ENCODE measurements around the gene SLC7A9.

SLC7A9 gene

DNA sequence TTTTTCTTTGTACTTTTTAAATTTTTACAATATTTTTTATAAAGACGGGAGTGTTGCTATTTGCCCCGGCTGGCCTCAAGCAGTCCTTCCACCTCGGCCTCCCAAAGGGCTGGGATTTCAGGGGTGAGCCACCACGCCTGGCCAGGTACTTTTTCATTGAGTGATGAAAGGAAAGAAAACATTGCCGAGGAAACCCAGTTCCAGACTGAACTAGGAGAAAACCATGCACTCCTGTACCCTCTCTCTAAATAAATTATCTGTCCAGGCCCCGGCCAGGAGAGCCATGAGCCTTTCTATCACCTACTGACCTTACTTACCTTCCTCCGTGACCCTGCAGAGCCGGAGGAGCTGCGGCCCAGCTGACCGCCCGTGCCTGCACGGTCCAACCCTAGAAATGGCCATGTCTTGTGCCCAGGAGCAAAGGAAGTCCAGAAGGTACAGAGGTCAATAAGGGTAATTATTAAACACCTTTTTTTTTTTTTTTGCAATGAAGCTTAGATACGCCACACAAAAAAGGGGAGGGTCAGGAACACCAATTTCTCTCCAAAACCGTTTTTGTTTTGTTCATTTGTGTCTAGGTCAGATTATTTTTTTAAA lies at the start of gene SLC7A9:
SLC7A9 (minus strand) TSS at position 399 of the 597 bp plus-strand sequence. CDS start 1,233 bp downstream, outside the sequence.
- DNase-seq: peak in 2 of 42 donors; percentile 0 to 23
- intact Hi-C loops (cut with DNase I): no loop called here

- no peak for DNase-seq
These were observed 49.8 kb upstream of the SLC7A9 start for GRCh38 chr19:32919365-32919764.

GRCh38 chr19:32917616-32917996 lies 48.0 kb upstream of the SLC7A9 start:
- DNase-seq: no peak
- intact Hi-C loops (cut with DNase I): no loop called here

More at GRCh38 chr19:32919365-32919764, 49.8 kb upstream of the SLC7A9 start:
- intact Hi-C loops (cut with DNase I): no loop called here

- intact Hi-C loops (cut with DNase I): no loop called here
- DNase-seq: no peak
These were observed 47.5 kb upstream of the SLC7A9 start for GRCh38 chr19:32916969-32917615.

GRCh38 chr19:32914879-32915660 lies 45.5 kb upstream of the SLC7A9 start:
- DNase-seq: no peak
- intact Hi-C loops (cut with DNase I): no loop called here

- intact Hi-C loops (cut with DNase I): no loop called here
These were observed 41.9 kb upstream of the SLC7A9 start for GRCh38 chr19:32911467-32911866.

DNA sequence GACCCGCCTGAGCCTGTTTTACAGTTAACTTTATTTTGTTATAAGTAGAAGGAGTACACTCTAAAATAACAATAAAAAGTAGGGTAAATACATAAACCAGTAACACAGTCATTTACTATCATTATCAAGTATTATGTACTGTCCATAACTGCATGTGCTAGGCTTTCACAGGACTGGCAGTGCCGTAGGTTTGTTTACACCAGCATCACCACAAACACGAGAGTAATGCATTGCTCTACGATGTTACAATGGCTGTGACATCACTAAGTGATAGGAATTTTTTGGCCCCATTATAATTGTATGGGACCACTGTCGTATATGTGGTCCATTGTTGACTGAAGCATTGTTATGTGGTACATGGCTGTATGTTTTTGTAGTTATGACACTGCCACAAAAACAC lies 41.3 kb upstream of the SLC7A9 start:
- no peak for DNase-seq
- intact Hi-C loops (cut with DNase I): no loop called here

More at GRCh38 chr19:32911467-32911866, 41.9 kb upstream of the SLC7A9 start:
- DNase-seq: no peak

- no peak for DNase-seq
These were observed 40.5 kb upstream of the SLC7A9 start for GRCh38 chr19:32910094-32910493.

DNA sequence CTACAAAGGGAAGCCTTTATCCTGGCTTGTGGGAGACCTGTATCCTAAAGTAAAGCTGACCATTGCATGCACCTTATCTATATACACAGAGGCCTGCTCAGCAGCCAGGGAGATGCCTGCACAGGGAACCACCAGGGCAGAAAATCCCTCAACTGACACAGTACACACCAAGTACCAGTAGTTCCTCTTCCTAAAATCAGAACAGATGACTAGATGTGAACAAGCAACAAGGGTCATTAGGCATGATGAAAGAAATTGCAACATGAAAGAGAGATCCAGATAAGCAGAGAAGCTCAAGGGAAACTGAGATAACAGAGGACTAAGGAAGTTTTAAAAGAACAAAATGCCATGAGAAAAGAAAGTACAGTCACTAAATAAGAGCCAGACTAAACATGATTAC lies 39.7 kb upstream of the SLC7A9 start:
- no peak for DNase-seq
- intact Hi-C loops (cut with DNase I): no loop called here

More at GRCh38 chr19:32910094-32910493, 40.5 kb upstream of the SLC7A9 start:
- intact Hi-C loops (cut with DNase I): no loop called here

- DNase-seq: no peak
- intact Hi-C loops (cut with DNase I): no loop called here
These were observed 39.1 kb upstream of the SLC7A9 start for GRCh38 chr19:32908641-32909190.

DNA sequence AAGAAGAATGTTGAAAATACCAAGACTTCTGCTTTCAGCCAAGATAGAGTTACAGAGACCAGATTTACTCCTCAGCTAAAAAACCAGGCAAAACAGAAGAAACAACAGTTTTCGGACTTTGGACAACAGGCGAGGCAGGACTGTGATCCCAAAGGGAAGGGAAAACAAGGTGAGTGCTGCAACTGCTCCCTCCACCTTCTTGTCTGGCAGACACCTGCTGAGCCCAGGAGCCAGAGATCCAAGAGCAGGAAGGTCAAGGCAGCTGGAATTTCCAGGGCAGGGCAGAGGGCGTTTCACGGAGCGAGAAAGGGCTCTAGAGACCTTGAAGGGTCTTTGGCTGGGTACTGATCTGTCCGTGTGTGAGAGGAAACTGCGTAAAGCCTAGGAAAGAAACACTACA lies 32.9 kb upstream of the SLC7A9 start:
- DNase-seq: no peak
- intact Hi-C loops (cut with DNase I): no loop called here

GRCh38 chr19:32901504-32902161 lies 32.1 kb upstream of the SLC7A9 start:
- intact Hi-C loops (cut with DNase I): no loop called here
- DNase-seq: no peak

DNA sequence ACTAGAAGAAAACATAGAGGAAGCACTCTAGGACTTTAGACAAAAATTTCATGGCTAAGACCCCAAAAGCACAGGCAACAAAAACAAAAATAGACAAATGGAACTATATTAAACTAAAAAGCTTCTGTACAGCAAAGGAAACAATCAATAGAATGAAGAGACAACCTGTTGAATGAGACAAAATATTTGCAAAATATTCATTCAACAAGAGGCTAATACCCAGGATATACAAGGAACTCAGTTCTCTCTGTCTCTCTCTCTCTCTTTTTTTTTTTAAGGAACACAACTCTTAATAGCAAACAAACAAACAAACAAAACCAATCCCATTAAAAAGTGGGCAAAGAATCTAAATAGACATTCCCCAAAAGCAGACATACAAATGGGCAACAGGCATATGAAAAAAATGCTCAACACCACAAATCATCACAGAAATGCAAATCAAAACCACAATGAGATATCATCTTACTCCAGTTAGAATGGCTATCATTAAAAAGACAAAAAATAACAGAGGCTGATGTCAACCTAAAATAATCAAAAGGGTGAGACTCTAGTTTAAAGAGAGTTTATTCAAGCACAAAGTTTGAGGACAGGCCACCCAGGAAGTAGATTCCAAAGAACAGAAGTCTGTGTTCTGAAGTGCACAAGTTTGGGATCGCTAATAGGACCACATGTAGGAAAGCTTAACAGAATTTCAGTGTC lies 27.1 kb upstream of the SLC7A9 start:
- intact Hi-C loops (cut with DNase I): no loop called here
- no peak for DNase-seq

DNA sequence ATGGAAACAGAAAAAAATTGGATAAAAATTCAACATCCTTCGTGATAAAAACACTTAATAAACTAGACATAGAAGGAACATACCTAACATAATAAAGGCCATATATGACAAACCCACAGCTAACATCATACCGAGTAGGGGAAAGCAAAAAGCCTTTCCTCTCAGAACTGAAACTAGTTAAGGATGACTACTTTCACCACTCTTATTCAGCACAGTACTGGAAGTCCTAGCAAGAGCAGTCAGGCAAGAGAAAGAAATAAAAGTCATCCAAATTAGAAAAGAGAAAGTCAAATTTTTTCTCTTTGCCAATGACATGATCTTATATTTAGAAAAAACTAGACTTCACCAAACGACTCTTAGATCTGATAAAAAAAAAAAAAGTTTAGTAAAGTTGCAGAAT lies 25.8 kb upstream of the SLC7A9 start:
- no peak for DNase-seq
- intact Hi-C loops (cut with DNase I): no loop called here

DNA sequence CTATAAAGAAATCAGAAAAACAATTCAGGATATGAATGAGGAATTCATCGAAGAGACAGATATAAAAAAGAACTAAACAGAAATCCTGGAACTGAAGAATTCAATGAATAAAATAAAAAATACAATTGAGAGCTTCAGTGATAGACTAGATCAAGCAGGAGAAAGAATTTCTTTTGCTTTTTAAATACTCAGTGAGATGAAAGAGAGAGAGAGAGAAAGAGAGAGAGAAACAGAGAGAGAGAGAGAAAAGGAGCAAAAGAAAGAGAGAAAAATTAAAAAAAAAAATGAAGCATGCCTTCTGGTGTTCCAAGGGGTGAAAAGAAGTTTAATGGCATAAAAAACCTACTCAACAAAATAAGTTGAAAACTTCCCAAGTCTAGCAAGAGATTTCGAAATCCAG lies 22.0 kb upstream of the SLC7A9 start:
- DNase-seq: no peak
- intact Hi-C loops (cut with DNase I): no loop called here

DNA sequence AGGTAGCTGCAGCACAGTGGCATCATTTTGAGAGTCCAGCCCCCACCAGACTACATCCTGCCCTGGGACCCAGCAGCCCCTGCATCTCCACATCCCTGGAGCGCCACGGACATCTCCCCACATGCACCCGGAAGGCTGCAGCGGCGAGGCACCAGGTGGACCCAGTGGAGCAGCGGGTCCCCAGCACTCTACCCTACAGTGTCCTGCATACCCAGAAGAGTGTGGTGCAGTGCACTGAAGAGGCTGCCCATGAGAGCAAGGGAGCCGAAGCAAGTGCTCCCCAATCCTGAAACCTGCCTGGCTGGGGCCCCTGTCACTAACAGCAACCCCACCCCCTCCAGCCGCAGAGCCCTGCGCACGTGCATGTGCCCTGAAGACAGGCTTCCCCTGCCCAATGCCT lies 21.3 kb upstream of the SLC7A9 start:
- intact Hi-C loops (cut with DNase I): no loop called here
- DNase-seq: peak in 1 of 42 donors; percentile 22

GRCh38 chr19:32890326-32890725 lies 20.8 kb upstream of the SLC7A9 start:
- intact Hi-C loops (cut with DNase I): no loop called here
- peak in 1 of 42 donors; percentile 5 for DNase-seq

GRCh38 chr19:32889137-32889934 lies 19.8 kb upstream of the SLC7A9 start:
- intact Hi-C loops (cut with DNase I): no loop called here
- peak in 1 of 42 donors; percentile 31 for DNase-seq
